ENCODE results near the gene ATXN2L. TPM values are rescaled to one million over a fixed set of nuclear protein-coding genes. Genes with fewer than 3 reads are reported as not detected.
A peak's percentile ranks its signal among the peaks of the same experiment; 100 is the strongest.

The ATXN2L gene
- total and polyA plus RNA-seq, 10 of the 15 experiments (the other 5 are each of a cell fraction or from before 2014, with no cell fraction given), result 3.5 to 210 (median 61.1) TPM

DNA sequence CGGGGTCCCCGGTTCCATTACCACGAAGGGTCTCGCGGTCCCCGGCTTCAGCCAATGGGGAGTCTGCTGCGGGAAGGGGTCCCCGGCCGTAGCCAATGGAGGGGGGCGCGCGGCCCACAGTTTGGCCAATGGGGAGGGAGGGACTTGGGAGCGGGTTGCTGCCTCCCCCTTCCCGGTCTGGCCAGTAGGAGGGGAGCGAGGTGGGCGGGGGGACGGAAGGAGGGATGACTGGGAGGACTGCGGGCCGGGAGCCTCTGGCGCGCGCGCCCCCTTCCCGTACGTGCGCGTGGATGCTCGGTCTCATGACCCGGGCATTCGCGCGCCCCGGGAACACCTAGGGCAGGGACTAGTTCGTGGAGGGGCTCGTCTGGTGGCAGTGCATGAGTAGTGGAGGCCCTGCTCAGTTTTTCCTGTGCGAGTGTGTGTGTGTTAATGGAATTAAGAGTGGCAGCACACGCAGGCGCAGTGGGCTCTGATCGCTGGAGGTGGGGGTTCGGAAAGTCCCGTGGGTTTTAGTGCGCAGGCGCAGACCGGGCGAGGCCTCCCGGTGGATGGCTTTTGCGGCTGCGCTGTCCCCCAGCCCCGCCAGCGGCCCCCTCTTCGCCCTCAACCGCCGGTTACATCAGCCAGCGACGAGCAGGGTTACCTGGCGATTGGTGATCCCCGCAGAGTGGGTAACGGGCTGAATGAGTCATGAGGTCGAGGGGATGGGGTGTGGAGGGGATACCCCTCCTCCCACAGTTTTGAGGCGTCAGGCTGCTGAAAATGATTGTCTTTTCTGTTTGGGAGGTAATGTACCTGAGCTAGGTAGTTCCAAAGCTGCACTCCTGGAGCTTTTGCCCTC lies 1.3 kb downstream of the ATXN2L start (continued):
- TF ChIP-seq, protein P1, sequence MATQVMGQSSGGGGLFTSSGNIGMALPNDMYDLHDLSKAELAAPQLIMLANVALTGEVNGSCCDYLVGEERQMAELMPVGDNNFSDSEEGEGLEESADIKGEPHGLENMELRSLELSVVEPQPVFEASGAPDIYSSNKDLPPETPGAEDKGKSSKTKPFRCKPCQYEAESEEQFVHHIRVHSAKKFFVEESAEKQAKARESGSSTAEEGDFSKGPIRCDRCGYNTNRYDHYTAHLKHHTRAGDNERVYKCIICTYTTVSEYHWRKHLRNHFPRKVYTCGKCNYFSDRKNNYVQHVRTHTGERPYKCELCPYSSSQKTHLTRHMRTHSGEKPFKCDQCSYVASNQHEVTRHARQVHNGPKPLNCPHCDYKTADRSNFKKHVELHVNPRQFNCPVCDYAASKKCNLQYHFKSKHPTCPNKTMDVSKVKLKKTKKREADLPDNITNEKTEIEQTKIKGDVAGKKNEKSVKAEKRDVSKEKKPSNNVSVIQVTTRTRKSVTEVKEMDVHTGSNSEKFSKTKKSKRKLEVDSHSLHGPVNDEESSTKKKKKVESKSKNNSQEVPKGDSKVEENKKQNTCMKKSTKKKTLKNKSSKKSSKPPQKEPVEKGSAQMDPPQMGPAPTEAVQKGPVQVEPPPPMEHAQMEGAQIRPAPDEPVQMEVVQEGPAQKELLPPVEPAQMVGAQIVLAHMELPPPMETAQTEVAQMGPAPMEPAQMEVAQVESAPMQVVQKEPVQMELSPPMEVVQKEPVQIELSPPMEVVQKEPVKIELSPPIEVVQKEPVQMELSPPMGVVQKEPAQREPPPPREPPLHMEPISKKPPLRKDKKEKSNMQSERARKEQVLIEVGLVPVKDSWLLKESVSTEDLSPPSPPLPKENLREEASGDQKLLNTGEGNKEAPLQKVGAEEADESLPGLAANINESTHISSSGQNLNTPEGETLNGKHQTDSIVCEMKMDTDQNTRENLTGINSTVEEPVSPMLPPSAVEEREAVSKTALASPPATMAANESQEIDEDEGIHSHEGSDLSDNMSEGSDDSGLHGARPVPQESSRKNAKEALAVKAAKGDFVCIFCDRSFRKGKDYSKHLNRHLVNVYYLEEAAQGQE (IDR thresholded peaks at IDR 0.05; ENCODE audit: low read depth, low read length), result peak; percentile 7; the same call in 1 of the 2 replicates
- TF ChIP-seq, protein P2, sequence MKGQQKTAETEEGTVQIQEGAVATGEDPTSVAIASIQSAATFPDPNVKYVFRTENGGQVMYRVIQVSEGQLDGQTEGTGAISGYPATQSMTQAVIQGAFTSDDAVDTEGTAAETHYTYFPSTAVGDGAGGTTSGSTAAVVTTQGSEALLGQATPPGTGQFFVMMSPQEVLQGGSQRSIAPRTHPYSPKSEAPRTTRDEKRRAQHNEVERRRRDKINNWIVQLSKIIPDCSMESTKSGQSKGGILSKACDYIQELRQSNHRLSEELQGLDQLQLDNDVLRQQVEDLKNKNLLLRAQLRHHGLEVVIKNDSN (IDR thresholded peaks at IDR 0.05; ENCODE audit: borderline replicate concordance, extremely low read length, insufficient read depth, low read depth, low read length), result peak; percentile 7
- TF ChIP-seq CREM (IDR thresholded peaks at IDR 0.05; ENCODE audit: low read depth) (peak; percentile 63), CREB1 (IDR thresholded peaks at IDR 0.05; ENCODE audit: low read depth) (peak; percentile 71), MXI1 (IDR thresholded peaks at IDR 0.05; ENCODE audit: low read depth, low read length) (peak; percentile 72; the same call in 1 of the 2 replicates), MYC (IDR thresholded peaks at IDR 0.05; ENCODE audit: insufficient read depth, insufficient read length, insufficient replicate concordance, low read length, severe bottlenecking) (no peak), HDAC2 (IDR thresholded peaks at IDR 0.05) (no peak), CBFB (IDR thresholded peaks at IDR 0.05; ENCODE audit: low read depth) (peak; percentile 69), FOXK2 (IDR thresholded peaks at IDR 0.05) (no peak), SREBF1 (IDR thresholded peaks at IDR 0.05; ENCODE audit: low read length) (no peak), JUND (IDR thresholded peaks at IDR 0.05; ENCODE audit: low read depth, low read length) (no peak), NFYB (IDR thresholded peaks at IDR 0.05; ENCODE audit: insufficient read depth, low read depth, low read length) (peak; percentile 89), PAX5 (IDR thresholded peaks at IDR 0.05; ENCODE audit: borderline replicate concordance, low read depth, low read length) (no peak), CHD2 (IDR thresholded peaks at IDR 0.05; ENCODE audit: borderline replicate concordance, low read depth, low read length) (peak; percentile 94), FOS (IDR thresholded peaks at IDR 0.05; ENCODE audit: borderline replicate concordance, extremely low read depth, insufficient read length) (peak; percentile 44), TCF7 (IDR thresholded peaks at IDR 0.05; ENCODE audit: borderline replicate concordance) (no peak), EED (IDR thresholded peaks at IDR 0.05; ENCODE audit: low read depth) (peak; percentile 26; the same call in 1 of the 2 replicates), DPF2 (IDR thresholded peaks at IDR 0.05) (no peak), RAD51 (IDR thresholded peaks at IDR 0.05) (peak; percentile 73), ZNF207 (IDR thresholded peaks at IDR 0.05; ENCODE audit: borderline replicate concordance) (no peak)
- TF ChIP-seq, protein P3, sequence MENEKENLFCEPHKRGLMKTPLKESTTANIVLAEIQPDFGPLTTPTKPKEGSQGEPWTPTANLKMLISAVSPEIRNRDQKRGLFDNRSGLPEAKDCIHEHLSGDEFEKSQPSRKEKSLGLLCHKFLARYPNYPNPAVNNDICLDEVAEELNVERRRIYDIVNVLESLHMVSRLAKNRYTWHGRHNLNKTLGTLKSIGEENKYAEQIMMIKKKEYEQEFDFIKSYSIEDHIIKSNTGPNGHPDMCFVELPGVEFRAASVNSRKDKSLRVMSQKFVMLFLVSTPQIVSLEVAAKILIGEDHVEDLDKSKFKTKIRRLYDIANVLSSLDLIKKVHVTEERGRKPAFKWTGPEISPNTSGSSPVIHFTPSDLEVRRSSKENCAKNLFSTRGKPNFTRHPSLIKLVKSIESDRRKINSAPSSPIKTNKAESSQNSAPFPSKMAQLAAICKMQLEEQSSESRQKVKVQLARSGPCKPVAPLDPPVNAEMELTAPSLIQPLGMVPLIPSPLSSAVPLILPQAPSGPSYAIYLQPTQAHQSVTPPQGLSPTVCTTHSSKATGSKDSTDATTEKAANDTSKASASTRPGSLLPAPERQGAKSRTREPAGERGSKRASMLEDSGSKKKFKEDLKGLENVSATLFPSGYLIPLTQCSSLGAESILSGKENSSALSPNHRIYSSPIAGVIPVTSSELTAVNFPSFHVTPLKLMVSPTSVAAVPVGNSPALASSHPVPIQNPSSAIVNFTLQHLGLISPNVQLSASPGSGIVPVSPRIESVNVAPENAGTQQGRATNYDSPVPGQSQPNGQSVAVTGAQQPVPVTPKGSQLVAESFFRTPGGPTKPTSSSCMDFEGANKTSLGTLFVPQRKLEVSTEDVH (IDR thresholded peaks at IDR 0.05; ENCODE audit: low read depth, partially characterized antibody), result peak; percentile 48
- TF ChIP-seq, protein P4, sequence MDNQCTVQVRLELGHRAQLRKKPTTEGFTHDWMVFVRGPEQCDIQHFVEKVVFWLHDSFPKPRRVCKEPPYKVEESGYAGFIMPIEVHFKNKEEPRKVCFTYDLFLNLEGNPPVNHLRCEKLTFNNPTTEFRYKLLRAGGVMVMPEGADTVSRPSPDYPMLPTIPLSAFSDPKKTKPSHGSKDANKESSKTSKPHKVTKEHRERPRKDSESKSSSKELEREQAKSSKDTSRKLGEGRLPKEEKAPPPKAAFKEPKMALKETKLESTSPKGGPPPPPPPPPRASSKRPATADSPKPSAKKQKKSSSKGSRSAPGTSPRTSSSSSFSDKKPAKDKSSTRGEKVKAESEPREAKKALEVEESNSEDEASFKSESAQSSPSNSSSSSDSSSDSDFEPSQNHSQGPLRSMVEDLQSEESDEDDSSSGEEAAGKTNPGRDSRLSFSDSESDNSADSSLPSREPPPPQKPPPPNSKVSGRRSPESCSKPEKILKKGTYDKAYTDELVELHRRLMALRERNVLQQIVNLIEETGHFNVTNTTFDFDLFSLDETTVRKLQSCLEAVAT (IDR thresholded peaks at IDR 0.05), result 0 out of 2 replicates have a peak, but pooled peaks have one; percentile 61

Data from GM12878 (cell line).